CD4-positive, alpha-beta T cell (primary cell): ENCODE results near the gene RPLP1. TPM values are rescaled to one million over a fixed set of nuclear protein-coding genes. Genes with fewer than 3 reads are reported as not detected.
A peak's percentile ranks its signal among the peaks of the same experiment; 100 is the strongest.

ENCODE experiments used
- ATAC-seq: fragments of 200-7000 bp; cut with Tn5 transposase; one replicate; pipeline ENCODE4 v1.10.0; 2022; ENCODE audit warnings: mild to moderate bottlenecking; ENCODE audit not compliant: poor library complexity
- CTCF ChIA-PET: fragments of 350-600 bp; sonication (Branson Sonifier 250); formaldehyde crosslinking; loops from one replicate; lab custom pipeline; 2021; ENCODE audit warnings: antibody characterized with exemption, inconsistent platforms; lab: Charles Lee
- POLR2A ChIA-PET: fragments of 350-600 bp; sonication (Branson Sonifier 250); formaldehyde crosslinking; loops from one replicate; lab custom pipeline; 2021; ENCODE audit warnings: antibody characterized with exemption, inconsistent platforms; lab: Charles Lee
- DNase-seq, 14 experiments: peaks; one replicate each; pipeline ENCODE4 v3.0.0-alpha.2; 2013 to 2020; ENCODE audit warnings: mixed read lengths in 2 of 14
- H3K27ac ChIP-seq, 2 donors: one replicate each; pipeline versions ENCODE4 v1.5.1 to v1.7.0; 2013; ENCODE audit warnings: low read length in 2 of 2, low read depth in 1 of 2, mild to moderate bottlenecking in 1 of 2
- H3K27me3 ChIP-seq, 2 experiments: 1 replicate in 1 of 2; 2 replicates in 1 of 2; pipeline versions ENCODE4 v1.6.1 to v1.7.0; 2013; ENCODE audit warnings: low read length in 2 of 2, control low read depth in 1 of 2, mild to moderate bottlenecking in 1 of 2, moderate library complexity in 1 of 2; ENCODE audit not compliant: insufficient read depth in 2 of 2, control insufficient read depth in 1 of 2
- H3K36me3 ChIP-seq: one replicate; pipeline ENCODE4 v1.6.1; 2013; ENCODE audit warnings: low read length, control low read depth; ENCODE audit not compliant: insufficient read depth
- H3K4me1 ChIP-seq: one replicate; pipeline ENCODE4 v1.6.1; 2013; ENCODE audit warnings: low read length, control low read depth; ENCODE audit not compliant: insufficient read depth
- H3K4me3 ChIP-seq: one replicate; pipeline ENCODE4 v1.5.1; 2013; ENCODE audit warnings: mild to moderate bottlenecking, low read length, moderate library complexity
- H3K9me3 ChIP-seq, 2 experiments: 1 replicate in 1 of 2; 2 replicates in 1 of 2; pipeline versions ENCODE4 v1.6.1 to v1.7.0; 2013; ENCODE audit warnings: low read length in 2 of 2, mild to moderate bottlenecking in 2 of 2, control low read depth in 1 of 2, moderate library complexity in 1 of 2; ENCODE audit not compliant: control insufficient read depth in 1 of 2, insufficient read depth in 1 of 2
- H3K27ac Mint-ChIP-seq: one replicate; pipeline ENCODE4 v1.8.0; 2020; ENCODE audit warnings: mixed read lengths
- H3K27me3 Mint-ChIP-seq: one replicate; pipeline ENCODE4 v1.8.0; 2021; ENCODE audit warnings: mixed read lengths
- H3K36me3 Mint-ChIP-seq: one replicate; pipeline ENCODE4 v1.8.0; 2021; ENCODE audit warnings: low read depth, mixed read lengths
- H3K4me1 Mint-ChIP-seq: one replicate; pipeline ENCODE4 v1.8.0; 2021; ENCODE audit warnings: low read depth, mixed read lengths
- H3K4me3 Mint-ChIP-seq: one replicate; pipeline ENCODE4 v1.8.0; 2020; ENCODE audit warnings: mild to moderate bottlenecking, mixed read lengths
- H3K9me3 Mint-ChIP-seq: one replicate; pipeline ENCODE4 v1.8.0; 2020; ENCODE audit warnings: mixed read lengths
- intact Hi-C, 2 experiments: fragments of 100-400 bp; cut with DNase I in 1 of 2; cut with micrococcal nuclease in 1 of 2; formaldehyde crosslinking; loops; one replicate each; pipeline versions ENCODE4 v1.15.1 to v1.9.0; 2023 to 2025; cut with DNase I, micrococcal nuclease
- total RNA-seq, 174 experiments: library from RNA in 2 of 174; stranded (reverse) in 2 of 174; gene quantifications; one replicate each; pipeline ENCODE4 v1.2.3 and lab custom pipeline; 2021 to 2026
- TF ChIP-seq, protein P1 (sequence below): fragments of 200-600 bp; IDR thresholded peaks from one replicate; pipeline ENCODE4 v1.8.0; 2022; ENCODE audit warnings: antibody characterized with exemption, mild to moderate bottlenecking

RPLP1 gene
- total RNA-seq, 2 experiments from 2014 or later = 2,527 to 2,615 TPM

GRCh38 chr15:69462030-69462492 lies 9.4 kb downstream of the RPLP1 start:
- Mint-ChIP-seq H3K27ac (peak overlapping the region; percentile 90), H3K9me3 (no peaks in the 10 kb centered on the region), H3K27me3 (no peaks in the 10 kb centered on the region), H3K4me1 (peaks cover 40% of the 10 kb centered on the region), H3K36me3 (peaks cover 9% of the 10 kb centered on the region), H3K4me3 (peak overlapping the region; percentile 94)
- ChIA-PET CTCF (interaction anchor here (0.6 to 3.1 kb wide), 17 partner anchors 9 to 1026 kb away, joined by 3 to 61 read pairs (median 4); partner anchors contain the start of genes KIF23 and RPLP1), POLR2A (interaction anchor here (0.7 to 4.4 kb wide), 15 partner anchors 9 to 1098 kb away, joined by 3 to 205 read pairs (median 3); partner anchors contain the start of genes KIF23, RPLP1 and TLE3)
- DNase-seq = peak in 2 of 14 experiments; percentile 14 to 54
- intact Hi-C loops = loop anchor here in 1 of 2 experiments (1.0 to 2.0 kb wide), 2 partner anchors 9 to 49 kb away; no protein-coding TSS in a partner anchor
- no peaks in the 10 kb centered on the region for H3K27me3 ChIP-seq
- H3K9me3 ChIP-seq = no peaks in the 10 kb centered on the region
- peak overlapping the region in 1 of 2 donors; percentile 71 for H3K27ac ChIP-seq
- TF ChIP-seq, protein P1, sequence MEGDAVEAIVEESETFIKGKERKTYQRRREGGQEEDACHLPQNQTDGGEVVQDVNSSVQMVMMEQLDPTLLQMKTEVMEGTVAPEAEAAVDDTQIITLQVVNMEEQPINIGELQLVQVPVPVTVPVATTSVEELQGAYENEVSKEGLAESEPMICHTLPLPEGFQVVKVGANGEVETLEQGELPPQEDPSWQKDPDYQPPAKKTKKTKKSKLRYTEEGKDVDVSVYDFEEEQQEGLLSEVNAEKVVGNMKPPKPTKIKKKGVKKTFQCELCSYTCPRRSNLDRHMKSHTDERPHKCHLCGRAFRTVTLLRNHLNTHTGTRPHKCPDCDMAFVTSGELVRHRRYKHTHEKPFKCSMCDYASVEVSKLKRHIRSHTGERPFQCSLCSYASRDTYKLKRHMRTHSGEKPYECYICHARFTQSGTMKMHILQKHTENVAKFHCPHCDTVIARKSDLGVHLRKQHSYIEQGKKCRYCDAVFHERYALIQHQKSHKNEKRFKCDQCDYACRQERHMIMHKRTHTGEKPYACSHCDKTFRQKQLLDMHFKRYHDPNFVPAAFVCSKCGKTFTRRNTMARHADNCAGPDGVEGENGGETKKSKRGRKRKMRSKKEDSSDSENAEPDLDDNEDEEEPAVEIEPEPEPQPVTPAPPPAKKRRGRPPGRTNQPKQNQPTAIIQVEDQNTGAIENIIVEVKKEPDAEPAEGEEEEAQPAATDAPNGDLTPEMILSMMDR = no peak
- peaks cover 35% of the 10 kb centered on the region for H3K4me1 ChIP-seq
- no peaks in the 10 kb centered on the region for H3K36me3 ChIP-seq
- H3K4me3 ChIP-seq = peak overlapping the region; percentile 81
- ATAC-seq = no peak

DNA sequence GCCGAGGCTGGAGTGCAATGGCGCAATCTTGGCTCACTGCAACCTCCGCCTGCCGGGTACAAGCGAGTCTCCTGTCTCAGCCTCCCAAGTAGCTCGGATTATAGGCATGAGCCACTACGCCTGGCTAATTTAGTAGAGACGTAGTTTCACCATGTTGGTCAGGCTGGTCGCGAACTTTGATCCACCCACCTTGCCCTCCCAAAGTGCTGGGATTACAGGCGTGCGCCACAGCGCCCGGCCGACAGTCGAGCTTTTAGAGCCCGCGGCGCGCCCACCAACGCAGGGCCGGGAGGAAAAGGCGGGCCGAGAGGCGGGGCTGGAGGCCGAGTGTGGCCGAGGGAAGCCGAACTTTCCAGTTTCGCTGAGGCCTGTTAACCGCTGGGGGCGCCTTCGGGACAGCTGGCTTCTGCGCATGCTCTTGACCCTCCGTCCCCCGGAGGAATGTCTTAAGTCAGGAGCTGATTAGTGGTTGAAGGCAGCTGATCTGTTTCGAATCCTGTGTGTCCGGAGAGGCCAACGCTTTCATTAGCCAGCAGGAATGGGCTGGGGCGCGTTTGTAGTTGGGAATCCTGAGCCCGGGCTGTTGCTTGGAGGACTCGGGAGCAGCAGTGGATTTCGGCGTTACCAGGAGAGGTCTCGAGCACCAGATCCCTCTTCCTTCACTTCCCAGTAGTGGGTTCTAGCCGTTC lies 10.0 kb downstream of the RPLP1 start:
- DNase-seq (peak; percentile 84 to 96 (median 90)), ATAC-seq (peak; percentile 94)
- intact Hi-C loops = loop anchor here in 1 of 2 experiments (1.0 to 2.0 kb wide), 2 partner anchors 9 to 50 kb away; no protein-coding TSS in a partner anchor
- peak overlapping the region; percentile 94 for H3K4me3 Mint-ChIP-seq
- Histone ChIP-seq H3K4me1 (peaks cover 41% of the 10 kb centered on the region), H3K4me3 (peak overlapping the region; percentile 81), H3K27me3 (no peaks in the 10 kb centered on the region), H3K9me3 (no peaks in the 10 kb centered on the region), H3K27ac (peak overlapping the region; percentile 55 to 71), H3K36me3 (no peaks in the 10 kb centered on the region)
- CTCF ChIA-PET = interaction anchor here (0.6 to 3.1 kb wide), 19 partner anchors 10 to 1026 kb away, joined by 3 to 61 read pairs (median 4); partner anchors contain the start of genes KIF23 and RPLP1
- no peaks in the 10 kb centered on the region for H3K27me3 Mint-ChIP-seq
- POLR2A ChIA-PET = interaction anchor here (0.6 to 4.4 kb wide), 18 partner anchors 10 to 1097 kb away, joined by 3 to 205 read pairs (median 3); partner anchors contain the start of genes KIF23, RPLP1 and TLE3
- H3K36me3 Mint-ChIP-seq = peaks cover 4% of the 10 kb centered on the region
- peaks cover 37% of the 10 kb centered on the region for H3K4me1 Mint-ChIP-seq
- TF ChIP-seq, protein P1 = peak; percentile 86
- no peaks in the 10 kb centered on the region for H3K9me3 Mint-ChIP-seq
- peak overlapping the region; percentile 90 for H3K27ac Mint-ChIP-seq

DNA sequence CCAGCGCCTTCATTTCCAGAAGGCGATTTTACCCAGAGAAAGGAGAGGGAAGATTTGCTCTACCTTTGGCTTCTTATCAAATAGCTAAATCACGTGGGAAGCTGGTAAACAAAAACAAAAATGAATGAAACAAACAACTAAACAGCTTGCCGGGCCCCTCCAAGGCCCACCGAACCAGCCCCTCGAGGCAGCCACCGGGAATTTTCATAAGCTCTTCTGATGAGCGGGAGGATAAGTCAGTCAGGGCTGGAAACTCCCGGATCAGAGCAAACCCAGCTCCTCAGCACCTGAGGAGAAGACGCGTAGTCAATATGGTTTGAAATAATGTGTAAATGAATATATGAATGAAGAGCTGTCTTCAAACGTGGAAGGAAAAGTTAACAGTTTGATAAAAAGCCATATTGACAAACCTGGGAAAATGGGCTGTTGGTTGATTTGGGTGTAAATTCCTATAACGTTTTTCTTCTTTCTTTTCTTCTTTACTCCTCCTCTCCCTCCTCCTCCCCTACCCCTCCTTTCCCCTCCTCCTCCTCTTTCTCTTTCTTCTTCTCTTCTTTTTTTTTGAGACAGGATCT lies 10.7 kb downstream of the RPLP1 start:
- DNase-seq = peak in 2 of 14 experiments; percentile 47 to 56
- peaks cover 40% of the 10 kb centered on the region for H3K4me1 Mint-ChIP-seq
- no peak for ATAC-seq
- CTCF ChIA-PET = interaction anchor here (0.6 to 3.1 kb wide), 14 partner anchors 10 to 838 kb away, joined by 3 to 61 read pairs (median 5); partner anchors contain the start of genes KIF23 and RPLP1
- TF ChIP-seq, protein P1 = no peak
- peak overlapping the region; percentile 94 for H3K4me3 Mint-ChIP-seq
- Histone ChIP-seq H3K9me3 (no peaks in the 10 kb centered on the region), H3K27me3 (no peaks in the 10 kb centered on the region), H3K36me3 (no peaks in the 10 kb centered on the region), H3K4me3 (peak overlapping the region; percentile 81), H3K4me1 (peaks cover 47% of the 10 kb centered on the region), H3K27ac (peak overlapping the region; percentile 55 to 71)
- no peaks in the 10 kb centered on the region for H3K27me3 Mint-ChIP-seq
- no peaks in the 10 kb centered on the region for H3K9me3 Mint-ChIP-seq
- POLR2A ChIA-PET = interaction anchor here (0.9 to 4.4 kb wide), 14 partner anchors 9 to 1096 kb away, joined by 3 to 205 read pairs (median 4); partner anchors contain the start of genes KIF23, RPLP1 and TLE3
- intact Hi-C loops = loop anchor here in 1 of 2 experiments (2.0 kb wide), 1 partner anchor 50 kb away; no protein-coding TSS in a partner anchor
- H3K27ac Mint-ChIP-seq = peak overlapping the region; percentile 90
- no peaks in the 10 kb centered on the region for H3K36me3 Mint-ChIP-seq
